ENCODE data around the gene ACSL6. TPM values are rescaled to one million over a fixed set of nuclear protein-coding genes. Genes with fewer than 3 reads are reported as not detected.

Gene ACSL6
- total RNA-seq, 1 donor from 2014 or later, result 32.9 TPM

DNA sequence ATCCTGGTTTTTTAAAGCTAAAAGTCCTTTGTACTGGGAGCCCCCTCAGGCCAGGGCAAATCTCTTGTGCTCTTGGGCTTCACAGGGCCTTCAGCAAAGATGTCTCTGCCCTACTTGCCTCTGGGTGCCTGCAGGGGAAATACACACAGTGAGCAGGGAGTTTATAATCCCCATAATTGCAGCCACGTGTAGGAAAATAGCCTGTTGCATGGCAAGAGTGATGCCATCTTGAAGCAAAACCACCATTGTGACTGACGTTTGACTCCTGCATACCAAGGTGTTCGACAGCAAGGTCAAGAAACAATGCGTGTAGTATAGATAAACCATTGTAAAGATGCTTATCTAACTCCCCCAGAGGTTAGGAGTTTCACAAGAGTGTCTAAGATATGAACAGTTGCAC lies 37.6 kb upstream of the ACSL6 start:
- DNase-seq, result no peak

DNA sequence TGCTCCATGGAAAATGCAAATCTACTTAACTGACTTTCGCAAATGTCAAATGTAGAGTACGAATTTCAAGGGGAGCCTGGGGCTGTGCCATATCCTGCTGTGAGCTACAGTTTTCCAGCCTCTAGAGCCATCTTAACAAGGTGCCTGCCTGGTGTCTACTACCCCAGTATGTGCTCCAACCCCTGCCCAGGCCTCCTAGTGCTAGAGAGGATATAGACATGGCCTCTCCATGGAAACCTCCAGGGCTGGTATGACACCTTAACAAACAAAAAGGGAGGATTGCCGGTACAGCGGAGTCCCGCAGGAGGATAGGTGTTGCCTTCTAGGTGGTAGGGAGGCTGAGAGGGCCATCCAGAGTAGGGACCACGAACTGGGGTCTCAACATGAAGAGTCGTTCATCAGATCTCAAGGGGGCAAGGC lies 35.4 kb upstream of the ACSL6 start:
- no peak for DNase-seq

DNA sequence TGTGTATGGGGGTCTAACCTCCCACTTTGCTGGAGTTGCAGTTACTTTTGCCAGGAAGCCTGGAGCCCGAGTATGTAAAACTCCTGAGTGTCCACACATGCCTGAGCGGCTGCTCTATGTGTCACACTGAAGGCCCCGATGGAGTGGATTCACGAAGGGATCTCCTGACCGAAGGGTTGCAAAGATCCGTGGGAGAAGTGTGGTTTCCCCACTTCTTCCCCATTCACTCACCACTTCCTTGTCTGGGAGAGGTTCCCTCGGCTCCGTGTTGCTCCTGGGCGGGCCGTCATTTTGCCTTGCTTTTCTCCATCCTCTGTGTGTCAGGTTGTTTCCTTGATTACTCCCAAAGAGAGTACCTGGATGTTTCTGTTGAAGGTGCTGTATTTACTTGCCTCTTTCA lies 32.7 kb upstream of the ACSL6 start:
- no peak for DNase-seq

DNA sequence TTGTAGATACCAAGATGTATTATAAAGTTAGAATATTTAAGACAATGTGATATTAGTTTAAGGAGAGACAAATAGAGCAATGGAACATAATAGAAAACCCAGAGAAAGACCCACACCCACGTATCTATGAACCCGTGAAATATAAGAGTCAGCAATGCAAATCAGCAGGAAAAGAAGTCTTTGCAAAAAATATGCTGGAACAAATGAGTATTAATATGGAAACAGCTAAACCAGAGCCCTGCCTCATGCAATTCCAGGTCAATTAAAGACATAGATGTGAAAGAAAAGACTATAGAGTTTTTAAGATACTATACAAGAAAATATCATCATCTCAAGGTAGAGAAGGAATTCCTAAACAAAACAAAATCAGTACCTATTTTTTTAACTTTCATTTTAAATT lies 25.9 kb upstream of the ACSL6 start:
- no peak for DNase-seq

DNA sequence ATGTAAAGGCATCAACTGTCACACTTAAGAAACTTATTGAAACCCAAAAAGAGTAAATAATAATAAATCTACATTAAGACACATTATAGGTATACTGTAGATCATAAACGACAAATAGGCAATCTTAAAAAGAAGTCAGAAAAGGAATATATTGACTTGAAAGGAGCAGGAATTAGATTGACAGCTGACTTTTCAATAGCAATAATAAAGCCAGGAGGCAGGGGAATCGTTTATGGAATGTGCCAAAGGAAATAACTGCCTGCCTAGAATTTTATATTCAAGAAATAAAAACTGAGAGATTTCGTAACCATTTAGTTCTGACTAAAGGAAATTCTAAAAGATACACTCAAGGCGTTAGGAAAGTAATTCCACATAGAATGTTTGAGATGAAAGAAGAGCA lies 21.7 kb upstream of the ACSL6 start:
- no peak for DNase-seq

DNA sequence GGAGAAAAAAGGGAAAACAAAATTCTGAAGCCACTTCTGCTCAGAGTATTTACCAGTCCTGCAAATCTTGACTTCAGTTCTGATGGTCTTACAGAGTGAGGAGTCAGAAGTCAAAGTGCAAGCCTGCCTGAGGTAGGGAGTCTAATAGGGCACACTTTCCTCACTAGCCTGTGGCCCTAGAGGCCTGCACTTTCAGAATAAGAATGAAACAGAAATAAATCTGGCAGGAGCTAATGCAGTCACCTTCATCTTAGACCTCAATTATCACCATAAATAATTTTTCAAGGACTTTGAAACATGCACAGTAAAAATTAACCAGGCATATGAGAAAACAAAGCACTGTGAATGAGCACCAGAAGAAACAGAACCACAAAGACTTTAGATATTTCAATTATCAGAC lies 20.7 kb upstream of the ACSL6 start:
- no peak for DNase-seq

DNA sequence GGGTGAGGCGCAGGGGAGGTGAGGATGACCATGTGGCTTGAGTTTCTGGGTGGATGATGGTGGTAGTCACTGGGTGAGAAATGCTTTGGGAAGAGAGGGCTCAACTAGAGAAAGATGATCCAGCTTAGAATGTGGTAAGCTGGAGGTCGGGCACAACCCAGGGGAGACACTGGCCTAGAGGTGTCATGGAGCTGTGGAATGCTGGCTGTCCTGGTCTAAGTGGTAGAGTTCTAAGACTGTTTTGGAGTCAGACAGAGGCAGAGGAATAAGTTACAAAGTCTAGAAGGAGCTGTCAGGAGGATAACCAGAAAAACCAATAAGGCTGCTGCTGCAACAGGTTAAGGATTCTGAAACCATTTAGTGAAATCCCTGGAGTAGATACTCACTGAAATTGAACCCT lies 19.2 kb upstream of the ACSL6 start:
- no peak for DNase-seq

DNA sequence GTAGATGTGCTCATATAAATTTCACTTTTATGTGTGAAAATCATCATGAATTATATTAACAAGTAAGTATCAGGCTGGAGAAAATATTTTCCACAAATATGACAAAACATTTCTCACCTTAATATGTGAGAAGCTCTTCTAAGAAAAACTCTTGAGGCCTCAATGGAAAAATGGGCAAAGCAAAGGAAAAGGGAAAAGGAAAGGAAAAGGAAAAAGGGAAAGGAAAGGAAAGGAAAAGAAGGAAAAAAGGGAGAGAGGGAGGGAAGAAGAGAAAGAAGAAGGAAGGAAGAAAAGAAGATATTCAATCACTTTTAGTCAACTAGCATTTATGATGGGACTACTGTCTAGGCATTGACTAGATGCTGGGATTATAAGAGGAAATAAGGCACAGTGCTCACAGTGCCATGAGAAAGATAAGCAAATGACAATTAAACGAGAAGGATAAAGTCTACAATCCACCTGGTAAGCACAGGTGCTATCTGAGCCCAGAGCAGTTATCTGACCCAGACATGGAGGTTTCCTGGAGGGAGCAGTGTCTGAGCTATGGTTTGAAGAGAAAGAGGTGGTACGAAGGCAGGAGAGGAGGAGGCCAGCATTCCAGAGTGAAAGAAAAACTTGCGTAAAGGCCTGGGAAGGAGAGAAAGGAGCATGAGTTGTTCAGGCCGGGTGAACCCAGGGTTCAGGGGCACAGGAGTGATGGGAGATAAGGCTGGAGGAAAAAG lies 18.3 kb upstream of the ACSL6 start:
- DNase-seq, result no peak

DNA sequence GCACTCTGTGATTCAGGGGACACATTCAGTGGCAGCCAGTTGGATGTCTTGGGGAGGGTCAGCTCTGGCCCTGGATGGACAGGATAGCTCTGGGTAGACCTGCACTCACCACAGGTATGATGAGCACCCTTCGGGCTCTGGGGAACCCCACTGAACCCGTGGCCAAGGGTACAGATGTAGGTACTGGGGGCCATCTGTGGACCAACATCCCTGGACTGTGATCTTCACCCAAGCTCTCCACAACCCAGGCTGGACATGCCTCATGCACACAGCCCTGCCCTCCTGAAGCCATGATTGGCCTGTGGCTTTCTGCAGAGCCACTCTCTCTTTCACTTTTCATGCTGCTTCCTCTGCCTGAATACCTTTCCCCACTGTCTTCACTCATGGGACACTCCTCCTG lies 15.6 kb upstream of the ACSL6 start:
- DNase-seq, result no peak

DNA sequence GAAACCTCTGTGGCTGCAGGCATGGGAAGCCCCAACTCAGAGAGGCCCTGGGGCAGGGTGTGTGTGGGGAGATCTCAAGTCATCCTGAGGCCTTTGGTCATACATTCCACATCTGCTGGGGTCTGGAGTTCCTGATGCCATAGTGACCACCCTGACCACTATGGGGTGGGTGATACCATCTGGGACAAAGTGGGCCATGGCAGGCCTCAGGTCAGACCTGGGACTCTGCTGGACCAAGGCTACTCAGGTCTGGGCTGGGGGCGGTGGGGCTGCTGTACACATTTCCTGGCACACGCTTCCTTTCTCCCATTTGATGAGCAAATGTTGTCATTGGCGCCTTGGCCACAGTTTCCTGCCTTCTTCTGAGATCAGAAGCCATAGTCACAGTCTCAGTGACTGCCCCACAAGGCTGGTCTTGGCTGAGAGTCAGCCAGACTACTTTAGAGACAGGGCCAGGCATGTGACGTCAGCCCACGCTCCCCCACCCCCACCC lies 15.1 kb upstream of the ACSL6 start:
- no peak for DNase-seq

DNA sequence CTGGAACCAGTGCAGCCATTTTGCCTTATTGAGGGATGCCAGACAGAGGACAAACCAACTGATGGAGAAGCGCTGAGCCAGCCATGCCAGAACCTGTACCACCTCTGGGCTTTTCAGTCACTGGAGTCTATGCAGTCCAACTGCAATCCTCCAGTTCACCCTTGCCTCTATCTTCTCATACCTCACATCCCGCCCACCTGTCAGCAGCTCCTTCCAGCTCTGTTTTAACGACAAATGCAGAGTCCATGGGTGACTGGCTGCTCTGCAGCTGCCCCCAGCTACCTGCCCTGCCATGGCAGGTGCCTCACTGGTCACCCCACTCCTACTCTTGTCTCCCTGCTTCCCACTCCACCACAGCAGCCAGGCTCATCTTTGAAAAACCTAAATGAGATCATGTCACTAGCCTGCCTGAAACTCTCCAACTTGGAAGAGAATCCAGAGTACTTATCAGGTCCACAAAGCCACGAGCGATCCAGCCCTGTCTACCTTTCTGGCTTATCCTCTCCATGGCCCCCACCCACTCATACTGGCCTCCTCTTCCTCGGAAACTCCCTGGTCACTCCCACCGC lies 14.0 kb upstream of the ACSL6 start:
- DNase-seq, result no peak

DNA sequence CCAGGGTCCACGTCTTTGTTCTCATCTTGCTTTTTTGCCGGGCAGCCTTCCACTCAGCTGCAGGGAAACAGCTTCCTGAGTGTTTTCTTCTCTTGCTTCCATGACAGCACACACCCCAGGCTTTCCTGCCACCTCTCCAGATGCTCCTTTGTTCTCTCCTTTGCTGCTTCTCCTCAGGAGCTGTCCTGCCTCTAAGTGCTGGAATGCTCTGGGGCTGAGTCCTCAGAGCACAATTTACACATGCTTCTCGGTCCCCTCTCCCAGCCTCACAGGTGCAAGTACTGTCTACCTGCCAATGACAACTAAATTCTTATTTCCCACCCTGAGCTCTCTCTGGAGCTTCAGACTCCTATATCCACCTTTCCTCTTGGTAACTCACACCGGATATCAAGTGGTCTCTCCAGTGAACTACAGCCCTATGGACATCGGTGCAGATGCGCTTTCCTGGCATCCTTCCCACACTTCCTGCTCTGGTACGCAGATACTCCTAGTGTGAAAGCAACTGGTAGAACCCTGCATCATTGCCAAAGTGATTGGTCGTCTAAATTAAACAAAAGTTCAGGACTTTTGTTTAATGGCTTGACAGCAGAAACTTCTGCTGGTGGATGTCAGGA lies 13.4 kb upstream of the ACSL6 start:
- DNase-seq, result no peak

DNA sequence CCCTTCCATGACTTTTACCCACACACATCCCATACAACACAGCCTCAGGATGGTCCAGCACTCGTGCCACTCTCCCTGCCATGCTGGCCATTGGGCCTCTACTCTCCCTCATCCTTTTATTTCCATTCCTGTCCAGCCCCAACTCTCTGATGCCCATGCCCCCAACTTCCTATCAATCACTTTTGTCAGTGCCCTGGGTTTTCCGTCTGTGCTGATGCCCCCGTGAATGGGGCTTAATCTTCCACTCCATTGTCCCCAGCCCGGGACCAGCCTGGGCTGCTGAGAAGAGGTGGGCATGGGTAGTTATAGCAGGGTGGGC lies 12.6 kb upstream of the ACSL6 start:
- DNase-seq, result no peak

DNA sequence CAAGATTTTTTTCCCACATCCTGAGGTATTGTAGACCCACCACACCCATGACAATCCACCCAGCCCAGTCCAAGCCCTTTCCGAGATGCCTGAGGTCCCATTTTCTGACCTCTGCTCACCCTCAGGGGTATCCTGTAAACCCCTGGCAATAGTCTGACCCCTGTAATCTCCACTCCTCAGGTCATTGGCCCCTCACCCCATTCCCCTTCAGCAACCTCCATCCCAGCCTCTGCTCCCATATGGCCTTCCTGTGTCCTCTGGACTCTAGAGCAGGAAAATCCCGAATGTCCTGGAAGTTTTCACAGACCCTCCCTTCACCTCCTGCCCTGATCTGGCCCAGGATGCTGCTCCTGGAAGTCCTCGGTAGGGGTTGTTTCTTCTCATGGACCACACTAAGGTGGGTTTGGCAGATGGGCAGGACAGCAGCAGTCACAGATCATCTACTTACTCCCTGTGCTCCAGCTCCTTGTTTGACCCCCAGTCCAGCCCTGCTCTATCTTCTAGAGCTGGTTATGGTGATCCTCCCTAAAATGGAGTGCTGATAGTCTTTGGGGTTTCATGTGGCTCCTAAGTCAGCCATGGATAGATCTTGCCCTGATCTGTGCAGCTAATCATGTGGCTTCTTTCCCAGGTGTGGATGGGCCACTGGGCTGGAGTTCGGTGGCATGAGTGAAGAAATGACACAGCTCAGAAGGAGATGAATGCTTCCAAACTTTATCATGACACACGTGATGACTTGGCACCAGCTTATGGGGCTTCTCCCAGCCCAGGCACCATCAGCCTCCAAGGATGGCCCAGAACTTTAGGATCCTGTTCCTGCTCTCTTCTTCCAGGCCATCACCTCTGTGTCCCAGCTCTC lies 12.0 kb upstream of the ACSL6 start:
- no peak for DNase-seq

DNA sequence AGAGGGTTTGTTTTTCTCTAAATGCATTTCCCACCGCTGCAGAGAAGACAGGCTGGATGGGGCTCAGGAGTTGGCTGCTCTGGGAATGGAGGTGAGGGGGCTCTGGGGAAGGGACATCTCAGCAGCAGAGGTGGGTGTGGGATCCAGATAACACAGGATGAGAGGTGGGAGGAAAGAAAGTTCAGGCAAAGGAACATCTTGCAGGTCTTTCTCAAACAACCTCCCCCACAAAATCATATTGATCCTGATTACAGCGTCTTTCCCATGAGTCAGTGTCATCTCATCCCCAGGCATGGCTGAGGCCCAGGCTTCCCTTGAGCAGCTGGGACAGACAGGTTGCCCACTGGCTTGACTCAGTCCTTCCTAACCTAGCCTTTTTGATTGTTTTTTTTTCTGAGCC lies 11.3 kb upstream of the ACSL6 start:
- DNase-seq, result no peak

DNA sequence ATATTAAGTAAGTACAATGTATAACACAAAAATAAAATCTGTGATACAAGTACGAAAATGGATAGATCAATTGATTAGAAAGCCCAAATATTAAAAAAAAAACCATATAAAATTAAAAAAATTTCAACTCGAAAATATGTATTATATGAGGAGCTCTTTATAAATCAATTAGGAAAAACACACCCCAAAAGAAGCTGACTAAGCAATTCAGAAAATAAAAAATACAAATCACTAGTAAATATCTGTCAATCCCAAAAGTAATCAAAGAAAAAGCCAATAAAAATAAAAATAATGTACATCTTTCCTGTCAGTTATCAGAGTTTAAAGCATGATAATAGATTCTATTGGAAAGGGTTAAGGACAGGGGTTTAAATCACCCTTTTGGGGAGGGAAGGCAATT lies 10.2 kb upstream of the ACSL6 start:
- DNase-seq, result no peak

DNA sequence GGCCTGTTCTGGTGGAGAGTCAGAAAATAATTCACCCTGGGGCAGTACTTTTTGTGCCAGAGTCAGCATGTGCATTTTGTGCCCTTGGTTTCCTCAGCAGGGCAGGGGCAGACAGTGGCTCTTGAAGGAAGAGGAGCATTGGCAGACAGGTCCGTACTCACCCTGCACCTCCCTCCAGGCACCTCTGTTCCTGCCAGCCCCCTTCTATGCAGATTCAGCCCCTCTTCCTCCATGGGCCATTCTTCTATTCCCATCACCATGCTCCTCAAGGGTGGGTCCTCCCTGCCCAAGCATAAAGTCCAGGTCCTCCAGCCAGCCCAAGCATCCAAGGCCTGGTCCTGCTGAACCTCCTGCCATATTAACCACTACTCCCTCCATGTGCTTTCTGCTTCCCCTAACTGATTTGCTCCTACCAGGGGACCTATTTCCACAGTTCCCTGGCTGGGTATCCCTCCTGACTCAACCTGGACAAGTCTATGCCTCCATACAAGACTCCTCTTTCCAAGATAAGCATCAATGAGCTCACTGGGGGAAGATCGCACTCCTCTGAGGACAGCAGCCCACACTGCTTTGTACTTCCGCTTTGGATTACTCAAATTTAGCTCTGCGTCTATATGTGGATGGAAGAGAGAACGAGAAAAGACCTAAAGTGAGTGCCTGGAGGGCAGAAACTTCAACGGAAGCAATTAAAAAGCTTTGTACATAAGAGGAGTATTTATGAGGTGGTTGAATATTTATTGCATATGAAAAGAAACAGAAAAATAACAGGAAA lies 9.3 kb upstream of the ACSL6 start:
- DNase-seq, result no peak

DNA sequence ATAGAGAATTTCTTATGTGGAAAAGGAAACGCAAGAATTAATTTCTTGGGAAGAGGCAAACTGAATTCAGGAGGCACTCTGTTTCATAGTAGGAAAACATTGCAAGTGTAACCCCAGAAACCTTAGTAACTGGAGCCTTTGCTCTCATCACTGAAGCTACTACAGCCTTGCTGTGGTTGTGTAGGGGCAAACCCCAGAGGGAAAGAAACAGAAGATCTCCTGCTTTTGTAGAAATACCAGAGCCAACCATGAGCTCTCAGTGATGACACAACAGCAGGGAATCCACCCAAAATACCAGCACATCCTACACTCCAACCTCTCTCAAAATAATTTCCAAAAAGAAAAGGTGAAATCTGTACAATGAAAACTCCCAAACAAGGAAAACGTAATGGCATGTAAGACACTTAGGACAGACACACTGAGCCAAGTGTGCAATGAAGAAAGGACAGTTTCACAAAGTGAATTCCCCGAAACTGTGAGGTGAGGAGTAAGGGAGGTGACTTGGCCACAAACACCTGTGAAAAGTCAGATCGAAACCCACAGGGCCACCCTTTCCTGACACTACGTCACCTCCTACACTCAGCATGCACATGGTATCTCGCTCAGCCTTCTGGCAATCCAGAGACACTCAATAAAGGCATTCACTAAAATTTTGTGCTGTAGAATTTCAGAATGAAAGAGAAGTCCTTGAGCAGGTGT lies 8.5 kb upstream of the ACSL6 start:
- no peak for DNase-seq

DNA sequence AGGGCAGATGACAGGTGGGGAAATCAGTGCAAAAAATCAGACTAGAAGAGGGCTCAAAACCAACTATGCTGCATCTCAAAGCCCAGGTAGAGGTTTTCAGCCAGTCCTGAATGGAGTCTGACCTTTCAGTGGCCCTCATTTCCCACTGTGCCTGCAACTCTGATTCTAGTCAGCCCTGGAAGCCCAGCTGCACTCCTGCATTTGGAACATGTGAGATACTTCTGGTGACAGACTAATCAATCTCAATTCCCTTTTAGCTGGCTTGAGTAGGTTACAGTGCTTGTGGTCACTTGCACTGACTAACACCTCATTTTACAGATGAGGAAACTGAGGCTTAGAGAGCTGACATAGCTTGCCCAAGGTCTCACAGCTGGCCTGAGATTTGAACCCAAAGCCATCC lies 7.9 kb upstream of the ACSL6 start:
- DNase-seq, result no peak

DNA sequence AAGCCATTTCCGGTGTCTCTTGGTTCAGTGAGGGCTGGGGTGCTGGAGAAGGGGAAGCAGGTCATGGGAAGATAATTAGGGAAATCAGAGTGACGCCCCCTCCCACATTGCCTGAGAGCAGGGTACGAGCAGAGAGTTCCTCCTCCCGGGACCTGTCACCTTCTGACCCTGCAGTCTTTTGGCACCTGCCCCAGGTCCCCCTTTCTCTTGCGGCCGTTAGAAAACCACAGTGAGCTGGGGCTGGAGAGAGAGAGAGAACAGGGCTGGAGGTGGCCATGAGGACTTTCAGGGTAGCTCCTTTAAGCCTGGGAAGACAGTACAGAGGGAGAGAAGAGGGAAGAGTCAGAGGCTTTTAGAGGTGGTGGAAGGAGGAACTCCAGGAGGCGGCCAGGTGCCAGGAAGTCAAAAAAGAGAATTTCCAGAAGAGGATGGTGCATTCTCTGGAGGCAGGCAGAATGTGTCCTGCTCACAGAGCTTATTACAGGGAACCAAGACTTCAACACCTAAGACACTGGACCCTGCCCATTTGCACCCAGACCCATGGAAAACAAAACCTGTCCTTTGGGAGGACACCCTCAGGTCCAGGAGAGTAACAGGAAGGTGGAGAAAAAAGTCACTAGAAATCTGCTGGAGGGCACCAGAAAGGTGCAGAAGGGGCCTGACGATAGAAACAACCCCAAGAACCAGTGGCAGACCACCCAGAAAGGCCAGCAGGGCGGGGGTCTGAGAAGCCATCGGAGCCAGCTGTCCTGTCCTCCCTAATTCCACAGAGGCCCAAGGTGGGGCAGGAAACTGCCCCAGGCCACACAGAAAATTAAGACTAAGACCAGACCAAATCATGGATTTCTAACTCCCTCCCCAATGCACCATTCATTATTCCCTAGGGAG lies 6.5 kb upstream of the ACSL6 start:
- no peak for DNase-seq

DNA sequence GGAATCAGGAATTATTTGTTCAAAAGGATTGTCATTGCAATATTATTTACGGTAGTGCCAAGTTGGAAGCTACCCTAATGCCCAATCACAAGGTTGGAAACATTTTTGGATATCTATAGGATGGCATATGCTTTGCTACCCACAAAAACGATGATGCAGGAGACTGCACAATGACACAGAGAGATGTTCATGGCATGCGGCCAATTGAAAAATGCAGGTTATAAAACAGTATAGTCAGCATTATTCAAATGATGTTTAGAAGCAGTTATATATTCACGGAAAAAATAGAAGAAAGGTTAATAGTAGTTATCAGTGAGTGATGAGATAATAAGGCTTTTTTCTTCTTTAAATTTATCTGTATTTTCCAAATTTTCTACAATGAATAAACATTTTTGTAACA lies 5.9 kb upstream of the ACSL6 start:
- DNase-seq, result no peak

Data from occipital lobe (tissue), 2 donors.